Thyroid gland (tissue), 4 donors: ENCODE data around the gene FAM20A.

ENCODE experiments used
- CTCF ChIP-seq, 6 experiments: fragments of 200-600 bp in 3 of 6; fragments of 450-650 bp in 3 of 6; sonication (generic) in 3 of 6; IDR thresholded peaks; one replicate each; pipeline ENCODE4 v1.5.1; 2016 to 2019; ENCODE audit warnings: antibody characterized with exemption in 6 of 6, mild to moderate bottlenecking in 2 of 6, inconsistent platforms in 1 of 6, moderate library complexity in 1 of 6
- POLR2A ChIP-seq, 2 donors: fragments of 450-650 bp; IDR thresholded peaks; one replicate each; pipeline ENCODE4 v1.6.1; 2017; ENCODE audit warnings: antibody characterized with exemption in 2 of 2, mild to moderate bottlenecking in 2 of 2, moderate library complexity in 1 of 2

GRCh38 chr17:68627956-68628575, 26.9 kb upstream of the FAM20A start:
- TF ChIP-seq CTCF (IDR thresholded peaks at IDR 0.05) (no peak), POLR2A (IDR thresholded peaks at IDR 0.05) (no peak)
